Fibroblast of peridontal ligament (primary cell): Measurements from ENCODE around the gene DLGAP1.

Experiments used
- DNase-seq: peaks from one replicate; pipeline ENCODE4 v3.0.0-alpha.2; 2010; ENCODE audit errors: extremely low read depth

DLGAP1 gene

DNA sequence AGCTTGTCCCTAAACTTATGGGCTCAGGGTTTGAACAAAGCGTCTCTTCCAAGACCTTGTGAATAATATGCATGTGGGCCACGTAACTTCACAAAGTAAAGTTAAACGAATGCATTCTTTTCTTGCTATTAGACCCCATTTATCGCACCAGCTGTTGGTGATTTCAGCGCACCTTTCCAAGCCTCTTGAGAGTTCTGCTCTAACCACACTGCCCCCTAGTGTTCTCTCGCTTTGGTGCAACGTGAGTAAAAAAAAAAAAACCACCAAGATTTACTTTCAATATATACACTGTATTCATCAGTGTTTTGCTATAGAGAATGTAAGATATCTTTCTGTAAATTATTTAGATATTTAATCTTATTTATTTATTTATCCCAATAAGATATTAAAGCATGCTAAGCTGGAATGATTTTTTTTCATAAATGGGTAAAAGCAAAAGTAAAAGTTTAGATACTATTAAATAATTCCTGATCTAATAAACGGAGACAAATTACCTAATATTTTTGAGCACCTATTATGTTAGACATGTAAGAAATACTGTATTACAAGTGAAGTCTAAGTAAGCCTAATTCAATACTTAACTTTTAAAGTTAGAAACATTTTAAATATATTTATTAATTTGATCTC, 459.5 kb downstream of the DLGAP1 start:
- DNase-seq: peak; percentile 83

DNA sequence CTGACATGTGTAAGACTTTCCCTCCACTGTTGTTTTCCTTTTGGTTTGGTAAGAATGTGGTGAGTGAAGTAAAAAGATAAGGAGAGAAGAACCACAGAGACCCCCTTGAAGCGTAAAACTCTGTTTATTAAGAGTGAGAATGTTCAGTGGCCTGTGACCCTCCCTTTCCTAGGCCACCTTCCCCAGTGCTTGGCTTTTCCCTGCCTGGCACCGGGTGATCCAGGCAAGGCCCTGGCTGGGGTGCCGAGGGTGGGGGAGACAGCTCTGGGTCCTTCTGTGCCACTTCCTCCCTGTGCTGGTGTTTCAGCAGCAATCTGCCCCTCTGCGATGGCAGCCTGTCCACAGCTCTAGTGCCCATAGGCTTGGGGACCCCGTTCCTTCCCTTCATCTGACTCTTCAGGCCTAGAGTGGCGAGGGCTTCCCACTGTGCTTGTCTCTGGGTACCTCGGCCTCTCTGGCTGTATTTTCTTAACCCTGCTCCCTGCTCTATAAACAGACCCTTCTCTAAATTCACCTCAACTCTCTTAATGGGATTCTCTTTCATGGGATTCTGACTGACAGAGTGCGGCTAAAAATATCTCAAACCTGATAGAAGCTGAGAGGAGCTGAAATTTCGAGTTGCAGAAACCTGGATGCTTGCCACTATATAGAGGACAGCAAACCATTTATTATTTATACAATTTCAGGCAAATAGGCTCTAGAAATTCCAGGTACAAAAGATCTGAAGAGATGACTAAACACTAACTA, 461.0 kb downstream of the DLGAP1 start:
- no peak for DNase-seq

DNA sequence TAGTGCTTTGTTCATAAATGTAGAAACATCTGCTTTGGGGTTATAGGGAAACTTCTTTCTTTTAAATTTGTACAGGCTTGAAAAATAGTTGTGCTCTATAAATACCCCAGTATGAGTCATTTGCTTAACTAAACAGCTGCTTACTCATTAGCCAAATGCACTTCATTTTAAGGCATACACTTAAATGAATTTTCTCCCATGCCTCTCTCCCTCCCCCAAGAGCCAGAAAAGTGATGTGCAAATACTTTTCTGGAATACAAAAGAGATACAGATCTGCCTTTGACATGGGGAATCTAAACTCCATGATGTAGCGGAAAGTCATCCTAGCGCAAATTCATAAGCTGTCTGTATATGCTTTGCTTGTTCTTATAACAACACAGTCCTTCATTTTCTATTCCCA, 469.4 kb downstream of the DLGAP1 start:
- DNase-seq: peak; percentile 67

- DNase-seq: peak; percentile 47
Observed at GRCh38 chr18:3985020-3985419, 470.1 kb downstream of the DLGAP1 start.

DNA sequence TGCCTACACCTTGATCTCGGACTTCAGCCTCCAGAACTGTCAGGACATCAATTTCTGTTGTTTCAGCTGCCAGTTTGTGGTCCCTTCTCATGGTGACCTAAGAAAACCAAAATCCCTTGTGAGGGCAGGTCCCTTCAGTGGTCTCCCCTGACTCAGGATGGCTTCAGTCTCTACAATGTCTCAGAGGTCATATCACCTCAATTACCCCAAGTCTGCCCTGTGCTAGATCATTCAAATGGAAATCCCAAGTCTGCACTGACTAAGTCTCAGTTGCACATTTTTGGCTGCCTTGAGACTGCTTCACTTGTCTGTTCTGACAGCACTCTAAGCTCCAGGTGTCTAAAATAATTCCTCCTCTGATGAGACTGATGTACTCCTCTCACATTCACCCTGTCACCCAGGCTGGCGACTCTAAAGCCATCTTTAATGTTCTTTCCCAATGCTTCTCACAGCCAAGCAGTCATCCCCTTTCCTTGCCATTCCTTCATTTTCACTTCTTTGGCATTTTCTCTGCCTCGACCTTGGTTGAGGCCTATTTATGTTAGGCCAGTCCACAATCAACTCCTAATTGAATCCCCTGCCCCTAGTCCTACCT, 470.8 kb downstream of the DLGAP1 start:
- DNase-seq: no peak

- DNase-seq: peak; percentile 94
Observed at GRCh38 chr18:3983351-3983969, 471.6 kb downstream of the DLGAP1 start.

- DNase-seq: peak; percentile 45
Observed at GRCh38 chr18:3982541-3982940, 472.6 kb downstream of the DLGAP1 start.

DNA sequence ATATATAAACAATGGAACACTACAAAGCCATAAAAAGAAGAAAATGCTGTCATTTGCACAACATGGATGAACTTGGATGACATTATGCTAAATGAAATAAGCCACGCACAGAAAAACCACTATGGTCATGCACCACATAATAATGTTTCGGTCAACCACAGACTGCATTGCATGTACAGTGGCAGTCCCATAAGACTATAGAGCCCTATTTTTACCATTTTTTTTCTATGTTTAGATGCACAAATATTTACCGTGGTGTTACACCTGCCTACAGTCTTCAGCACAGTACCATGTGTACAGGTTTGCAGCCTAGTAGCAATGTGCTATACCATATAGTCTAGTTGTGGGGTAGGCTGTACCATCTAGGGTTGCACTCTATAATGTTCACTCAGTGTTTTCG, 476.1 kb downstream of the DLGAP1 start:
- DNase-seq: no peak

DNA sequence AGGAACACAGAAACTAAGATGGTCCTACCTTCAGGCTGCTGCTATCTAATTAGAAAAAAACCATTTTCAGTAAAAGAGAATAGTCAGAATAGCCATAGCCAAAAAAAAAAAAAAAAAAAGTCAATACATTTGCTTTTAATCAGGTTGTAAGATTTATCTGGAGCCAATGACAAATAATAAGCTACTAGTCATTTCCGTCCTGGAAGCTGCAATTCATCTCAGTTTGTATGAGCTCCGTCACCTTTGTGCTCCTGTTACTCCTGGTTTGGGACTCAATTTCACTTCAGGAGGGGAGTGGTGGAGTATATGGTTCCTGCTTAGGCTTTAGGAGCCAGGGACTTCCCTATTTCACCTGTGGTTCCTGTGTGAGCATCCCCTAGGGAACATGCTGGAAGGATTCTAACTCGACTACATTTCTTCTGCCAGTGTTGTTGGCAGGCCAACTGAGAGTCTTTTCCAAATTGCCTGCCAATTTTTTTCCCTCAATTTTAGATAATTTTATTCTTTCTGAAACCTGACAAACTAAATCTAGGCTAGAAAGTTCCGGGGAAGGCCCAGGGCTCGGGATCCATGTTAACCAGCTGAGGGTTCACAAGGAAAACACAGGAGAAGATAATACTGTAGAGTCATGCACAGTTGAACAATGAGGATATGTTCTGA, 481.8 kb downstream of the DLGAP1 start:
- no peak for DNase-seq

- no peak for DNase-seq
Observed at GRCh38 chr18:3972291-3972930, 482.7 kb downstream of the DLGAP1 start.

DNA sequence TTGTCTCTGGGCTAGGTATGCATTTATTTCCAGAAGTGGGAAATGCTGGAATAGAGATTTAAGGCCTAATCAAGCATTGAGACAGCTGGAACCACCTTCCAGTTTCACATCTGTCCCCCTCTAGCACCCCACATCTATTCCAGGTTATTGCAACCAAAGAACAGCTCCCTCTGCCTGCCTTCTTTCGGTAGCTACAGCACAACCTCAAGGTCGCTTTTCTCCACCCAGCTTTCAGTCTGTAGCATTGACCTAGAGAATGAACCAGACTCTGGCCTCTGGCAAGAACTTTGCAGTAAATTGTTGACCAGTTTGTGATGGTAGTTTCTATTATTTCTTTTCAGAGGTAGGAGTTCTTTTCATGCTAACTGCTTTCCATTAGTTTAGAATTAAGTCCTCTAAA, 484.2 kb downstream of the DLGAP1 start:
- no peak for DNase-seq

DNA sequence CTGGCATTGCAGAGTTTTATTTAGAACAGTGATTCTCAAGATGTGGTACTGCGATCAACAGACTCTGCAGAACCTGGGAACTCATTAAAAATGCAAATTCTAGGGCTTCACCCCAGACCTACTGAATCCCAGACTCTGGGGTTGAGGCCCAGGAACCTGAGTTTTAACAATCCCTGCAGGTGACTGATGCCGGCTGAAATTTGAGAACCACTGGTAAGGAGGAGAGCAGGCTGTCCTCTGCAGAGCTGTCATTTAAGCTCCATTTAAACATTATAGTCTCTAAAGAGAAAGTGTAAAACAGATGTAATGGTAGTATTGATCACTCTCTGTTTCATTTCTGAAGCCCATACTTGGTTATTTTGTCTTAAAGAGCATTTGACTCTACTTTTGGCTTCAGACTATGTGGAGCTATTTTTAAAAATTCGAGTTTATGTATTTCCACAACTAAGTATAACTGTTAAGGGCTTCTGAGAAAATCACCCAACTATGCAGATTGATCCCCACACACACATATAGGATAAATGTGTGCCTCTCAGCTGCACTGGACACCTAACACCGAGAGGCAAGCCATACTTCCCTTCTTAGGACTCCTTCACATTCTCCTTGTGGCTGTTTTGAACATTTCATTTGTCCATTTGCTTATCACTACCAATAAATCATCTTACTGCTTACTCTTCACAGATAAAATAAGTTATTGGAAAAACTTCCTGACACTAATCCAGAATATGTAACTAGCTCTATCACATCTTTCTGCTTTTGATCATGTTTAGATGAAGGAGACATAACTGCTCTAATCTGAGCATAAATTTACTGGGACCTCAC, 487.5 kb downstream of the DLGAP1 start:
- DNase-seq: no peak

- peak; percentile 22 for DNase-seq
Observed at GRCh38 chr18:3966642-3967358, 488.3 kb downstream of the DLGAP1 start.

- DNase-seq: no peak
Observed at GRCh38 chr18:3966246-3966641, 488.9 kb downstream of the DLGAP1 start.

- no peak for DNase-seq
Observed at GRCh38 chr18:3960977-3961376, 494.1 kb downstream of the DLGAP1 start.

DNA sequence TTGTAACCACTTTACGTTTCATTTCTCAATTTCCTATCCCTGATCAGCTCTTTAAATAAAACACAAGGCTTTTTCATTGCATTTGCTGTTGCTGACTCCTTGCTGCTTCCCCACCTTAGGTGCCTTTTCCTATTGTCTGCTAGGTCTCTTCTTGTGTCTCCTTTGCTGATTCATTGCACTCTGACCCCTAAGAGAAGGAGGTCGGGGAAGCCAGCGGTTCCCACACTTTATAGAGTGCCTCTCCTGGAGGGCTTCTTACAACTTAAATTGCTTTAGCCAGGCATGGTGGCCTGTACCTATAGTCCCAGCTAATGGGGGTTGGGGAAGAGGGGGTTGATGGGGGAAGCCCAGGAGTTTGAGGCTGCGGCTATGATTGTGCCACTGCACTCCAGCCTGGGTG, 495.0 kb downstream of the DLGAP1 start:
- no peak for DNase-seq

- no peak for DNase-seq
Observed at GRCh38 chr18:3952031-3952430, 503.1 kb downstream of the DLGAP1 start.

DNA sequence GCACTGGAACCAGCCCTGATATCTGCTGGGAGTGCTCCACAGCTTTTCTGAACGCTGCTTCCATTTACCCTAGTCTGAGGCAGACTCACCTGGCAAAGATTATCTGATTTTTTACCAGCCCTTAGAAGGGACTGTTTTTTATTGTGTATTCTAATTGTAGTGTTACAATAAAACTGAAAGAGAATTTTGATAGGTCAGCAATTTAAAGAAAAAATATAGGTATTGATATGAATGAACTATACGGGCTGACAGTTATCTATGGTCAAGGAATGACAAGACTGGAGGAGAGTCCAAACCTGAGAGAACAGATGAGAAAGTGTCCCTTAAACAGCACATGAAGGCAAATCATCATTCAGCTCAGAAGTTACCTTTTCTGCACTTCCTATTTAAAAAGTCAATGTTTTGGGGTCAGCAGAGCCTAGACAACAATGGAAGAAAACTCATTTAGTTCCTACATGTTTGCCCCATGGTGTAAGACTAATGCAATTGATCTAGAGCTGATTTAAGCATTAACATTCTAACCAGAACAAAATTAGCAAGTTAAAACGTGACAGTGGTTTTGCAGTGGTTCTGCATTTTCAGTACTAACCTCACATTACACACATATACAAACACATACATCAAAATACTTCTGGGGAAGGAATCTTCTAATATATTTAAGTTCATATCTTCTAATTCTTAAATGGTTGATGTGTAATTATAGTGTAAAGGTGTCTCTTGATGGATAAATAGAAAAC, 504.3 kb downstream of the DLGAP1 start:
- DNase-seq: no peak

- DNase-seq: no peak
Observed at GRCh38 chr18:3948958-3949357, 506.1 kb downstream of the DLGAP1 start.
